Subcutaneous abdominal adipose tissue (tissue), 5 donors: ENCODE data around the gene CLSTN1.

Experiments
- H3K27ac ChIP-seq: one replicate; pipeline ENCODE4 v1.7.0; 2013; ENCODE audit warnings: low read depth, mild to moderate bottlenecking, inconsistent platforms, low read length, moderate library complexity
- H3K27me3 ChIP-seq, 5 donors: one replicate each; pipeline ENCODE4 v1.7.0; 2013; ENCODE audit warnings: low read length in 5 of 5, inconsistent platforms in 1 of 5; ENCODE audit not compliant: control insufficient read depth in 5 of 5, insufficient read depth in 4 of 5
- H3K36me3 ChIP-seq, 5 donors: one replicate each; pipeline ENCODE4 v1.7.0; 2013; ENCODE audit warnings: low read length in 5 of 5; ENCODE audit not compliant: control insufficient read depth in 5 of 5, insufficient read depth in 5 of 5
- H3K4me1 ChIP-seq, 5 donors: one replicate each; pipeline ENCODE4 v1.7.0; 2013; ENCODE audit warnings: low read length in 5 of 5, mild to moderate bottlenecking in 3 of 5, moderate library complexity in 1 of 5; ENCODE audit not compliant: control insufficient read depth in 5 of 5, insufficient read depth in 5 of 5
- H3K4me3 ChIP-seq, 5 donors: one replicate each; pipeline ENCODE4 v1.7.0; 2013; ENCODE audit warnings: low read length in 5 of 5, low read depth in 1 of 5
- H3K9ac ChIP-seq, 5 donors: one replicate each; pipeline ENCODE4 v1.7.0; 2013; ENCODE audit warnings: low read length in 5 of 5, mild to moderate bottlenecking in 4 of 5, moderate library complexity in 3 of 5
- H3K9me3 ChIP-seq, 5 donors: one replicate each; pipeline ENCODE4 v1.7.0; 2013; ENCODE audit warnings: low read length in 5 of 5; ENCODE audit not compliant: control insufficient read depth in 5 of 5
- donor health status: healthy.
- donor health status: healthy.
- donor health status: healthy.
- donor health status: healthy.
- donor health status: healthy.

The CLSTN1 gene

GRCh38 chr1:9866836-9867235, 43.1 kb upstream of the CLSTN1 start:
- Histone ChIP-seq H3K4me3 (no peak overlapping the region), H3K27ac (no peak overlapping the region), H3K36me3 (peaks cover 0 to 62% (median 50%) of the 10 kb centered on the region in 5 donors), H3K27me3 (no peaks in the 10 kb centered on the region), H3K9ac (no peak overlapping the region), H3K4me1 (peaks cover 0 to 21% (median 0%) of the 10 kb centered on the region in 5 donors), H3K9me3 (no peaks in the 10 kb centered on the region)

GRCh38 chr1:9865724-9866123, 42.0 kb upstream of the CLSTN1 start:
- H3K36me3 ChIP-seq: peaks cover 0 to 58% (median 49%) of the 10 kb centered on the region in 5 donors
- H3K4me1 ChIP-seq: peaks cover 0 to 21% (median 0%) of the 10 kb centered on the region in 5 donors
- H3K4me3 ChIP-seq: no peak overlapping the region
- H3K27me3 ChIP-seq: no peaks in the 10 kb centered on the region
- no peaks in the 10 kb centered on the region for H3K9me3 ChIP-seq
- H3K27ac ChIP-seq: no peak overlapping the region
- H3K9ac ChIP-seq: no peak overlapping the region

DNA sequence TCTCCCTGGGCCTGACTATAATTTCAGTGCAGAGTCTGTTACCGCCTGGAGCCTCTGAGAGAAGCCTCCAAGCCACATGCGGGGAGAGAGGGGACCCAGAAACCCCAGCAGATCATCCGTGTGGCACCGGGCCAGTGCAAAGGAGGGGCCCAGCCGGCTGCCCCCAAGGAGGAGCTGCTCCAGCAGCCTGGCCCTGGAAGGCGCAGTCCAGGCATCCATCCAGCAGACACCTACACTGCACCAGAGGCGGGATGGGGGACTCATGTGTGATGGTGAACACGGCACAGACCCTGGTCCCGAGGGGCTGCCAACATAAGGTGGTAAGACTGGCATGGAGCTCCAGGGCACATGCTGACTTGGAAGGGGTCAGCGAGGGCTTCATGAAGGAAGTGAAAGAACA, 39.6 kb upstream of the CLSTN1 start:
- H3K9ac ChIP-seq: no peak overlapping the region
- H3K4me3 ChIP-seq: no peak overlapping the region
- no peaks in the 10 kb centered on the region for H3K9me3 ChIP-seq
- H3K27me3 ChIP-seq: no peaks in the 10 kb centered on the region
- no peak overlapping the region for H3K27ac ChIP-seq
- H3K36me3 ChIP-seq: peaks cover 0 to 50% (median 36%) of the 10 kb centered on the region in 5 donors
- peaks cover 0 to 32% (median 4%) of the 10 kb centered on the region in 5 donors for H3K4me1 ChIP-seq

- Histone ChIP-seq H3K36me3 (peaks cover 0 to 51% (median 35%) of the 10 kb centered on the region in 5 donors), H3K9ac (peak overlapping the region in 1 of 5 donors; percentile 2), H3K4me1 (peaks cover 0 to 27% (median 4%) of the 10 kb centered on the region in 5 donors), H3K9me3 (no peaks in the 10 kb centered on the region), H3K27me3 (no peaks in the 10 kb centered on the region), H3K27ac (no peak overlapping the region), H3K4me3 (no peak overlapping the region)
Observed at GRCh38 chr1:9861360-9861759, 37.6 kb upstream of the CLSTN1 start.

GRCh38 chr1:9860887-9861286, 37.1 kb upstream of the CLSTN1 start:
- Histone ChIP-seq H3K4me3 (no peak overlapping the region), H3K4me1 (peaks cover 0 to 22% (median 4%) of the 10 kb centered on the region in 5 donors), H3K9ac (peak overlapping the region in 1 of 5 donors; percentile 2), H3K9me3 (no peaks in the 10 kb centered on the region), H3K27me3 (no peaks in the 10 kb centered on the region), H3K36me3 (peaks cover 0 to 47% (median 31%) of the 10 kb centered on the region in 5 donors), H3K27ac (no peak overlapping the region)

DNA sequence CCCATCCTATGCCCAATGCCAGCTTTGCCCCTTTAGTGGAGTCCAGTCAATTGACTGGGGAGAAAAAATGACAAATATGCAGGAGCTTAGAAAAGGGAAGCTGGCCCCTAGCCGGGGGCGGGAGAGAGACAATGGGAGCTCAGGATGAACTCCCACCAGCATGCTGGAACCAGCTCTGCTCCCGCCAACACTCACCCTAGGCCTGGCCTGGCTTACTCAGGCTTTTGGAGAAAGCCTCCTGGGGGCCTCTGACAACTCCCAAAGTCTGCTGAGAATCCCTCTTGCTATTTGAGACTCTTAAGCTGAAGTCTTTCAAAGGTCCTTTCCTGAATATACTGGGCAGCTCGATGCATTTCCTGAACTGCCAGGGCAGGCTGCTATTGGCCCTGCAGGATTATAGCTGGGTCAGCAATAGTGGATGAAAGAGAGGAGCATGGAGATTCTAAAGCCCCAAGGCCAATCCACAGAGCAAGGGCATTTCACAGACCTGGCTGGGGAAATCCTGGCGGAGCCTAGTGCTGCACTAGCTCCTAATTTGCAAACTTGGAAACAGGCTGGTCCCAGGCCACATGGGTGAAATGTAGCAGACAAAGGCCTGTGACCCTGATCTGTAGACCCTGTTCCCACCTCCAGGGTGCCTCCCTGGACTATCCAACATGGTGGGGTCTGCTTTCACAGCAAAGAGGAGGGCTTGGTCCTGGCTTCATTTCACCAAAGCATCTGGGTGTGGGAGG, 35.7 kb upstream of the CLSTN1 start:
- Histone ChIP-seq H3K9me3 (no peaks in the 10 kb centered on the region), H3K27ac (no peak overlapping the region), H3K9ac (no peak overlapping the region), H3K27me3 (no peaks in the 10 kb centered on the region), H3K4me3 (no peak overlapping the region), H3K36me3 (peaks cover 3 to 46% (median 30%) of the 10 kb centered on the region in 5 donors), H3K4me1 (peaks cover 0 to 18% (median 4%) of the 10 kb centered on the region in 5 donors)

GRCh38 chr1:9858293-9859035, 34.7 kb upstream of the CLSTN1 start:
- H3K9ac ChIP-seq: no peak overlapping the region
- H3K4me3 ChIP-seq: no peak overlapping the region
- peaks cover 0 to 3% (median 0%) of the 10 kb centered on the region in 5 donors for H3K9me3 ChIP-seq
- peaks cover 3 to 43% (median 28%) of the 10 kb centered on the region in 5 donors for H3K36me3 ChIP-seq
- H3K27me3 ChIP-seq: no peaks in the 10 kb centered on the region
- H3K4me1 ChIP-seq: peaks cover 0 to 13% (median 4%) of the 10 kb centered on the region in 5 donors
- H3K27ac ChIP-seq: no peak overlapping the region

GRCh38 chr1:9855186-9855585, 31.4 kb upstream of the CLSTN1 start:
- H3K27me3 ChIP-seq: no peaks in the 10 kb centered on the region
- H3K36me3 ChIP-seq: peaks cover 3 to 49% (median 20%) of the 10 kb centered on the region in 5 donors
- no peak overlapping the region for H3K4me3 ChIP-seq
- H3K9ac ChIP-seq: no peak overlapping the region
- H3K27ac ChIP-seq: no peak overlapping the region
- peaks cover 0 to 4% (median 0%) of the 10 kb centered on the region in 5 donors for H3K9me3 ChIP-seq
- H3K4me1 ChIP-seq: peaks cover 0 to 13% (median 4%) of the 10 kb centered on the region in 5 donors

DNA sequence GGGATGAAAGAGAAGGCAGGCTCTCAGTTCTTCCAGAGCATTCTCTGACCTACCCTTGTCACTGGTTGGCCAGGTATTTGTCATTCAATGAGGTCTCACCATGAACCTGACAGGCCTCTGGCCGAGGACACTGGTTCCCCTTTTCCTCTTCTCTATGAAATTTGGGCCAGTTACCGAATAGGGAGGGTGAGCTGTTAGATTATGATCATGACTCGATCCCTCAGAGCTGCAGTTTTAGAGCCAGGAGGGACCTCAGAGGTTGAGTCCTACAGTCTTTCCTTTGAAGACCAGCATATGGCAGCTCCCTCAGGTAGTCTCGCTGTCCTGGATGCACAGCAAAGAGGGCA, 29.5 kb upstream of the CLSTN1 start:
- Histone ChIP-seq H3K27me3 (no peaks in the 10 kb centered on the region), H3K4me1 (no peaks in the 10 kb centered on the region), H3K4me3 (no peak overlapping the region), H3K9me3 (peaks cover 0 to 4% (median 0%) of the 10 kb centered on the region in 5 donors), H3K27ac (no peak overlapping the region), H3K36me3 (peaks cover 3 to 53% (median 23%) of the 10 kb centered on the region in 5 donors), H3K9ac (no peak overlapping the region)
